GM19397 (cell line): Measurements from ENCODE around the gene RPN1.
"Not testable (repeated sequence)": the region's sequence is repeated elsewhere in the genome, so short reads cannot be mapped to it uniquely, and the experiment has no call there.

Source experiments
- ATAC-seq: cut with Tn5 transposase; IDR thresholded peaks from one replicate; pipeline ENCODE4 v1.9.1; 2021; ENCODE audit warnings: mild to moderate bottlenecking, moderate library complexity; ENCODE audit not compliant: unreplicated experiment

The RPN1 gene

GRCh38 chr3:128613083-128613829 lies 37.4 kb downstream of the RPN1 start:
- ATAC-seq, result no peak

GRCh38 chr3:128610451-128611070 lies 40.1 kb downstream of the RPN1 start:
- no peak for ATAC-seq

GRCh38 chr3:128609294-128609693 lies 41.3 kb downstream of the RPN1 start:
- no peak for ATAC-seq

GRCh38 chr3:128607710-128608048 lies 42.9 kb downstream of the RPN1 start:
- no peak for ATAC-seq

- no peak for ATAC-seq
These were observed 44.5 kb downstream of the RPN1 start for GRCh38 chr3:128606094-128606493.

- no peak for ATAC-seq
These were observed 45.2 kb downstream of the RPN1 start for GRCh38 chr3:128605091-128606046.

GRCh38 chr3:128603811-128604775 lies 46.5 kb downstream of the RPN1 start:
- ATAC-seq, result no peak

GRCh38 chr3:128603313-128603712 lies 47.3 kb downstream of the RPN1 start:
- ATAC-seq, result no peak

- ATAC-seq, result no peak
These were observed 51.5 kb downstream of the RPN1 start for GRCh38 chr3:128598884-128599664.

- no peak for ATAC-seq
These were observed 52.7 kb downstream of the RPN1 start for GRCh38 chr3:128597900-128598299.

GRCh38 chr3:128592864-128593263 lies 57.8 kb downstream of the RPN1 start:
- no peak for ATAC-seq

GRCh38 chr3:128591738-128592426 lies 58.7 kb downstream of the RPN1 start:
- no peak for ATAC-seq

- no peak for ATAC-seq
These were observed 59.7 kb downstream of the RPN1 start for GRCh38 chr3:128590948-128591347.

GRCh38 chr3:128589985-128590384 lies 60.6 kb downstream of the RPN1 start:
- ATAC-seq, result not testable (repeated sequence)

- ATAC-seq, result no peak
These were observed 62.5 kb downstream of the RPN1 start for GRCh38 chr3:128588147-128588546.

GRCh38 chr3:128587391-128587790 lies 63.2 kb downstream of the RPN1 start:
- no peak for ATAC-seq

GRCh38 chr3:128586932-128587331 lies 63.7 kb downstream of the RPN1 start:
- not testable (repeated sequence) for ATAC-seq

- ATAC-seq, result not testable (repeated sequence)
These were observed 64.2 kb downstream of the RPN1 start for GRCh38 chr3:128586391-128586790.

- ATAC-seq, result no peak
These were observed 64.6 kb downstream of the RPN1 start for GRCh38 chr3:128585974-128586373.
